ENCODE measurements around the gene TOB2. TPM values are rescaled to one million over a fixed set of nuclear protein-coding genes. Genes with fewer than 3 reads are reported as not detected.
A peak's percentile ranks its signal among the peaks of the same experiment; 100 is the strongest.
"Not testable (repeated sequence)": the region's sequence is repeated elsewhere in the genome, so short reads cannot be mapped to it uniquely, and the experiment has no call there.

Gene TOB2
- total and polyA plus RNA-seq, 7 donors: 13.2 to 38.2 (median 29.6) TPM

- TF ChIP-seq POLR2A (IDR thresholded peaks at IDR 0.05): peak; percentile 72 to 73
- no peak for TF ChIP-seq CTCF (IDR thresholded peaks at IDR 0.05)
- peak in 2 of 4 donors; percentile 39 to 42 for TF ChIP-seq EP300 (IDR thresholded peaks at IDR 0.05)
- peak; percentile 94 to 97 (median 94) for TF ChIP-seq POLR2AphosphoS5 (IDR thresholded peaks at IDR 0.05)
- intact Hi-C loops (cut with DNase I): loop anchor here (1.0 kb wide), 1 partner anchor 22 kb away; the partner anchor contains the start of gene TOB2
- H3K27ac ChIP-seq: peak within 1 kb of the TSS; percentile 91 to 98 (median 96)
- H3K4me3 ChIP-seq: peak within 1 kb of the TSS; percentile 68 to 99 (median 92)
- WGBS, 2 donors: 1% methylated on average over 51 of the region's 51 CpGs
- peak; percentile 98 for DNase-seq
- H3K27me3 ChIP-seq: no peaks in the 10 kb centered on the region
- H3K4me1 ChIP-seq: peaks cover 0 to 54% (median 39%) of the 10 kb centered on the region in 4 donors
- no peaks in the 10 kb centered on the region for H3K9me3 ChIP-seq
- peaks cover 21 to 40% (median 33%) of the 10 kb centered on the region in 4 donors for H3K36me3 ChIP-seq
Measured at GRCh38 chr22:41468381-41469217, 22.0 kb upstream of the TOB2 start, which contains the start of the genes ACO2 and PHF5A. TSS of gene ACO2 (plus strand) at chr22:41469117. CDS start at chr22:41469147, 30 bp downstream. TSS of gene PHF5A (minus strand) at chr22:41468692. CDS start at chr22:41468653, 39 bp downstream.

GRCh38 chr22:41461901-41462300, 15.3 kb upstream of the TOB2 start:
- H3K4me3 ChIP-seq: no peak overlapping the region
- 90 to 97% methylated on average over 4 of the region's 4 CpGs for WGBS, 2 donors
- intact Hi-C loops (cut with DNase I): no loop called here
- H3K27me3 ChIP-seq: no peaks in the 10 kb centered on the region
- H3K27ac ChIP-seq: no peak overlapping the region
- DNase-seq: no peak
- peaks cover 0 to 6% (median 3%) of the 10 kb centered on the region in 4 donors for H3K4me1 ChIP-seq
- TF ChIP-seq CTCF (IDR thresholded peaks at IDR 0.05) (no peak), POLR2A (IDR thresholded peaks at IDR 0.05) (no peak), POLR2AphosphoS5 (IDR thresholded peaks at IDR 0.05) (no peak), EP300 (IDR thresholded peaks at IDR 0.05) (no peak)
- peaks cover 34 to 89% (median 56%) of the 10 kb centered on the region in 4 donors for H3K36me3 ChIP-seq
- H3K9me3 ChIP-seq: no peaks in the 10 kb centered on the region

GRCh38 chr22:41460071-41460470, 13.5 kb upstream of the TOB2 start:
- H3K27me3 ChIP-seq; intact Hi-C loops (cut with DNase I); H3K4me3 ChIP-seq; H3K9me3 ChIP-seq; H3K4me1 ChIP-seq: not testable (repeated sequence)
- H3K27ac ChIP-seq: peak overlapping the region in 3 of 4 donors; percentile 26 to 68 (median 43)
- H3K36me3 ChIP-seq: peaks cover 17 to 70% (median 41%) of the 10 kb centered on the region in 4 donors
- DNase-seq: peak; percentile 88
- peak in 1 of 4 donors; percentile 22 for TF ChIP-seq POLR2AphosphoS5 (IDR thresholded peaks at IDR 0.05)
- WGBS, 2 donors: 81 to 84% methylated on average over 5 of the region's 5 CpGs

- Histone ChIP-seq H3K4me1 (peaks cover 0 to 4% (median 0%) of the 10 kb centered on the region in 4 donors), H3K4me3 (no peak overlapping the region), H3K27ac (peak overlapping the region in 3 of 4 donors; percentile 26 to 68 (median 43)), H3K9me3 (no peaks in the 10 kb centered on the region), H3K36me3 (peaks cover 13 to 64% (median 34%) of the 10 kb centered on the region in 4 donors), H3K27me3 (no peaks in the 10 kb centered on the region)
- intact Hi-C loops (cut with DNase I): no loop called here
- WGBS, 2 donors: 50 to 63% methylated on average over 1 of the region's 1 CpG
- TF ChIP-seq POLR2AphosphoS5 (IDR thresholded peaks at IDR 0.05) (no peak), CTCF (IDR thresholded peaks at IDR 0.05) (no peak), POLR2A (IDR thresholded peaks at IDR 0.05) (no peak), EP300 (IDR thresholded peaks at IDR 0.05) (no peak)
- no peak for DNase-seq
Measured at GRCh38 chr22:41459431-41459830, 12.8 kb upstream of the TOB2 start.

GRCh38 chr22:41458161-41458728, 11.6 kb upstream of the TOB2 start:
- Histone ChIP-seq H3K27ac (no peak overlapping the region), H3K9me3 (no peaks in the 10 kb centered on the region), H3K27me3 (no peaks in the 10 kb centered on the region), H3K4me3 (no peak overlapping the region), H3K36me3 (peaks cover 12 to 55% (median 27%) of the 10 kb centered on the region in 4 donors), H3K4me1 (peaks cover 0 to 4% (median 0%) of the 10 kb centered on the region in 4 donors)
- DNase-seq: no peak
- intact Hi-C loops (cut with DNase I): no loop called here
- TF ChIP-seq POLR2A (IDR thresholded peaks at IDR 0.05): no peak
- TF ChIP-seq CTCF (IDR thresholded peaks at IDR 0.05): no peak
- no peak for TF ChIP-seq POLR2AphosphoS5 (IDR thresholded peaks at IDR 0.05)
- no peak for TF ChIP-seq EP300 (IDR thresholded peaks at IDR 0.05)
- WGBS, 2 donors: 76 to 90% methylated on average over 7 of the region's 7 CpGs
